T-helper 2 cell treated with Interferon-gamma antibody and Interleukin-4, amounts not matched to agents 100 ng/mL and 5 ng/mL, for 36 hours (primary cell): ENCODE results near the gene CEMIP. TPM values are rescaled to one million over a fixed set of nuclear protein-coding genes. Genes with fewer than 3 reads are reported as not detected.

Experiments
- intact Hi-C: fragments of 100-400 bp; cut with micrococcal nuclease; formaldehyde crosslinking; loops from one replicate; pipeline ENCODE4 v1.15.1; 2023
- total RNA-seq: library from RNA; stranded (reverse); gene quantifications from 2 replicates; pipeline ENCODE4 v1.2.3, GENCODE V29; 2022

CEMIP gene
- total RNA-seq, 1 donor from 2014 or later = 0.91 TPM

DNA sequence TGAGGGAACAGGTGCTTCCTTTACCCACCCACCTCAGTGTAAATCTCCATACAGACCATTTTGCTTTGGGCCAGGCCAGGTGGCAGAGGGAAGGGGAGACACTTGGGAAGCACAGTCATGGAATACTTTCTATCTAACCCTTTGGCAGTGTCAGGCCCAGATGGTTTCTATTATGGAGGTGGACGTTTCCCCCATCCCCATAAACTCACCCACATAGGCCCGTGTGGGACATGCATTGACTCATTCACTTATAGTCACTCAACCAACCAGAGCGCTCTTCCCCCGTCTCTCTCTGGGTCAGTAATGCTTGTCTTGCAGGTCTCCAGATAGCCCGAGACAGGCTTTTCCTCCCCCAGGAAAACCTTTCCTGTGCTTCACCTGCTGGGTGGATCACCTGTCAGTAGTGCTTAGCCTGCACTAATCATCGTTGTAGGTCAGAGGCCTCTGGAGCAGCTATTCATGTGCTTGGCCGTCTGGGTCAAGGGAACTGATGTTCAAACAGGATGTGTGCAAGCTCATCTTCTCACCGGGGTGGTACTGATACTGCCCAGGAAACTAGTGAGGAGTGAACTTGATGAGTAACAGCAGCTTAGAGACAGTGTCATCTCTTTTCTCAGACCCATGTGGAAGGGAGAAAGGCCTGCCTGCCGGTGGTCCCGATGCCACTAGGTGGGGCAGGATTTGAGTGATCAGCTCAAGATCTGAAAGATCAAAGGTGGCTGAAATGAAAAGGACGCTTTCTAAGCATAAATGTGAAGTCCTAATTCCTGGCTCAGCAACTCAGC is 67.1 kb downstream of the CEMIP start:
- intact Hi-C loops = no loop called here

DNA sequence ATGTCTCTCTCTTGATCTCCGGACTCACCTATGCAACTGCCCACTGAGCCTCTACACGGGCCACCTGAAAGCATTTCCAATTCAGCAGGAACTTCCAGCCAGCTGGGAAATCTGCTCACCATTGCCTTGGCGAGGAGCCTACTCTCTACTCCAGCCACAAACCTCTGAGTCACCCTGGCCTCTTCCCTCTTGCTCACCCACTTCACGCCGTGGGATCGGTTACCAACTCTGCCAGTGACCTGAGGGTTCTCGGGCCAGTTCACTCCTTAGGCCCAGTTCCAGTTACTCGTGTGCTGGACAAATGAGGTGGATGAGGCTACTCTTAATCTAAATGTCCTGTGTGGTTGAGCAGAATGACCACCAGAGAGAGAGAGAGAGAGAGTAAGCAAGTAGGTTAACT is 70.1 kb downstream of the CEMIP start:
- intact Hi-C loops = no loop called here

DNA sequence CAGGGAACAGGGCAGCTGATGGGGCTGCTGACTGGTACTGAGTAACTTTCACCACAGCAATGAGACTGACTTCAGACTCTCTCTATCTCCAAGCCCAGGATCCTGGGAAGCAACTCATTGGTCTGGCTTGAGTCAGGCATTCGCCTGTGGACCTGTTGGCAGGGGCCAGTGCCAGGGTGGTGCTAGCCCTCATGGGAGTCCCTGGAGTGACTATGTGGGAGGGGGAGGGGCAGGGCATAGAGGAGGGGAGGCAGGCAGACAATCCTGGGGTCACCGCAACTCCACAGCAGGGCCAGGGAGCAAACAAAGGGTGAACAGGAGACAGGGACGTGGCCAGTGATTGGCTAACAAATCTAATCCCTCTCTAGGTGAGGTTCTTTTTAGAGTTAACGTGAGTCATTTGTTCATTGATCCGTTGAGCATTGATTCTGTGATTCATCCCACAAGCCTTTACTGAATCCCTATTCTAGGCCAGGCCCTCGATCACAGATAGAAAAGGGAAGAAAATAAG is 71.8 kb downstream of the CEMIP start:
- intact Hi-C loops = no loop called here

- intact Hi-C loops = no loop called here
These were observed 73.5 kb downstream of the CEMIP start for GRCh38 chr15:80852676-80853075.

DNA sequence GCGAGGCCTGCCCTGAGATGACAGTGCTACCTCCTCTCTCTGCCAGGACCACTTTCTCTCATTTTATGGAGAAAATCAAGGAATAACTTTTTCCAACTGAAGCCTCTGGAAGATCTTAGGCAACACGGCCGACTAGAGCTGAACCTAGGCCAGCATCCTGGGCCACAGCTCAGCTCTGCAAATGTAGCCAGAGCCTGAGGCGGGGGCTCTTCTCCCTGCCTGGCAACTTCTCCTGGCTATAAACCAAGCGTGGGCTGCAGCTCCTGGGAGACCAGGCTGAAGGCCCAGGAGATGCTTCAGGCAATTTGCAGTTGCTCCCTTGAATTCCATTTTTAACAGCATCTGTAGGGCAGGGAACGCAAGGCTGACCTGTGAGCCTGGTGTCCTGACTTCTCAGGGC is 74.9 kb downstream of the CEMIP start:
- intact Hi-C loops = no loop called here

GRCh38 chr15:80855206-80855605 is 76.0 kb downstream of the CEMIP start:
- intact Hi-C loops = no loop called here

DNA sequence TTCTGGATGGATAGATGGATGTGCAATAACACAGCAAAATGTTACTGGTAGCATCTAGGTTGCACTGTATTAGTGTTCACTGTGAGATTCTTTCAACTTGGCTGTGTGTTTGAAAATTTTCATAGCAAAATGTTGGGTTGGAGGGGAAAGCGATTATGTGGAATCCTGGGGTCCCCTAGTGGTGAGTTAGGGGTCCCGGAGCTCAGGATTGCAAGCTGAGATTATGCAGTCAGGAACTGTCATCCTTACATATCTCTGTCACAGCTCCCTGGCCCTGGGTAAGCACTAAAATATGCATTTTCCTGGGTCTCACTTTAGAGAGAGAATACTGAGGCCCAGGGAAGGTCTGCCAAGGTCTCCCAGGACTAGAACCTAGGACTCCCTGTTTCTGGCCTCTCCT is 77.2 kb downstream of the CEMIP start:
- intact Hi-C loops = no loop called here

DNA sequence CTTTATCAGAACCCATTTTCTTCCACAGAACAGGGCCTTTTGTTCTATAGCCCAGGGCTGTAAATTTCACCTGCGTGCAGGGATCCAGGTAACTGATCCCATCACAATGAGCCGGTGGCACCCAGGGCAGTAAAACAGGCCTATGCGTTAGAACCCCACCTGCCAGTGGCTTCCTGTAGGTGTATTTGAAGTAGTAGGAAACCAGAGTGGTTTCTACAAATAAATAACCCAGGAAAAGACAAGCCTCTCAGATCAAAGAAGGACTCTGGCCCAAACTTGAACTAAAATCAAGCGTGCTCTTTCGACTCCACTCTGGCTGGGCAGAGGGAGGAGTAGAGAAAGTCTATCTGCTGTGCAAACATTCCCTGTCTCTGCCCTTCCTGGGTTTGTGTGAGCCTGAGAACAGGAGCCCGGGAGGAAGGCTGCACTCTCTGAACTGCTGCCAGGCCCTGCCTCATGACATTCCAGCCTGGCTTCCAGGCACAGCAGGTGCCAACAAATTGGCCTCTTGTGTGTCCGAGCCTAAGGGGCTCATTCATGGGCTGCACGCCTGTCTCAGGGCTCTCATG is 77.7 kb downstream of the CEMIP start:
- intact Hi-C loops = no loop called here

- intact Hi-C loops = no loop called here
These were observed 82.6 kb downstream of the CEMIP start for GRCh38 chr15:80861731-80862170.

DNA sequence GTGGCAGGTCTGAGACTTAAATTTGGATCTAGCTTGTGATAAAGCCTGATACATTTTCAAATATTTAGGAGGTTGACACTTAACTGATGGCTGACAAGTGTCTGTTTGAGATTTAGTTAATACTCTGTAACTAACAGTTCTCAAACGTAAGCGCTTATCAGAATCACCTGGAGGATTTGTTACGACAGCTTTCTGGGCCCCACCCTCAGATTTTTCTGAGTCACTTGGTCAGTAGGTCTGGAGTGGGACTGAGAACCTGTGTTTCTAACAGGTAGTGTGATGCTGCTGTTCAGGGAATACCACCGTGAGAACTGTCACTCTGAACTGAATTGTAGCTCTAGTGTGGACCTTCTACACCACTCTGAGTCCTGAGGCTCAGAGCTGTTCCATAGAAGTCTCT is 85.5 kb downstream of the CEMIP start:
- intact Hi-C loops = no loop called here

DNA sequence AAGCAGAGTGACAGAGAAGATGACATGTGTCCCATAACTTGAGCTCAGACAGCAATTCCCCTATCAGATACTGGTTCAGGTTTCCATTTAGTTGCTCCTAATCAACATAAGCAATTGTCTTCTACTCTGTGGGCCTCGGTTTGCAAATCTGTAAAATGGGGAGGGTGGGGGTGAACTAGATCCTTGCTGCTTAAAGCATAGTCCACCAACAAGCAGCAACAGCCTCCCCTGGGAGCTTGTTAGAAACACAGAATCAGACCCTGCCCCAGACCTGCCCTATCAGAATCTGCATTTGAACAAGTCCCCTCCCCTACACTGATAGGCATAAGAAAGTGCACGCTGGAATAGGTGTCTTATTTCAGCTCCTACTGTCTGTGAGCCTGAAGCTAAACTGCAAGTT is 87.8 kb downstream of the CEMIP start:
- intact Hi-C loops = no loop called here

DNA sequence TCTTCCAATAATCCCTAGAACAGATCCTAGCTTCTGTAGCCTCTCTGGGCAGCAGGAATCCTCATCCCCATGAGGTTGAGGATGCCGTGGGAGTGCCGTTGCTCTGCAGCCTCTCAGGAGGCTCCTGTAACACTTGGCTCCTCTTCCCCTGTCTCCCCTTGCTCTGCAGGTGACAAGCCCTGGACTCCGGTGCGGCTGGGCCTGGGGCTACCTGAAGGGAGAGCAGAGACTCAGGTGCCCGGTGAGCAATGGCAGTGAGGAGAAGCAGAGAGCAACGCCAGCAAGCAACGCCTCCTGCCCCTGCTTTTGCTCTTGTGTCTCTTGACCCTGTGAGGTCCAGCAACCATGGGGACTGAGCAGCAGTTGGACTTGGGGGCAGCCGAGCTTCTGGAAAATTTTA is 91.2 kb downstream of the CEMIP start:
- intact Hi-C loops = no loop called here

DNA sequence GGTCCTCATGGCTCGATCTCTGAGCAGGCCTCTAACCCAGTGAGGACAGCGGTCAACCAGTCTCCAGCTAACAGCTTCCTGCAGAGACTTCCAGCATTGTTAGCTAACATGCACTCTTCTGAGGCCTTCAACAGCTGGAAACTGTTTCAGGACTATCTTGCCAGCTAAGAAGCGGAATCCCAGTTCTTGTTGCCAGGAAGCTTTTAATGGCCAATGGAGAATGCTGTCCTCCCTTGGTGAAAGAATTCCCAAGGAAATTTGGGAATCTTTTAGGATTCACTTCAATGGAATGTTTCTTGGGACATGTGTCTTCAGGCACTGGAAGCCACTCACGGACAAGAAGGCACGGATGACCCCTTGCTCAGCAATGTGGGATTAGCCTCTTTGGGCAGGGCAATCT is 91.7 kb downstream of the CEMIP start:
- intact Hi-C loops = no loop called here

DNA sequence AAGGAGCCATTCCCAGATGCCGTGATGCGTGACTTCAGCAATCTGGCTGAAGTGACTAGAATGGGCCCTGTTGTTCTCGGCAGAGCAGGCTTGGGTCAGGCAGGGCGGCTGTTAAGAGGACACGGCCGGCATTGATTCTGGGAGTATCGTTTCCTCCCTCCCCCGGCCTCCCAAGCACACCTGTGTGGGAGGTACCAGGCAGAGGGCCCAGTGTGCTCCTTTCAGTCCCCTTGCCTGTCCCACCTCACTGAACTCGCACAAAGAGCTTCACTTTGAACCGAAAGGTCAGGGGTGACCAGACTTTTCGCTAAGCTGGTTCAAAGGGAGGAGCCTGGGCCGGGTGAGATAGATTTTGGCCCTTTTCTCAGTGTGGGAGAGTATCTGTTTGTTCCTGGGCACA is 92.7 kb downstream of the CEMIP start:
- intact Hi-C loops = no loop called here

- intact Hi-C loops = no loop called here
These were observed 94.3 kb downstream of the CEMIP start for GRCh38 chr15:80873366-80873952.

GRCh38 chr15:80875568-80876347 is 96.6 kb downstream of the CEMIP start:
- intact Hi-C loops = no loop called here

DNA sequence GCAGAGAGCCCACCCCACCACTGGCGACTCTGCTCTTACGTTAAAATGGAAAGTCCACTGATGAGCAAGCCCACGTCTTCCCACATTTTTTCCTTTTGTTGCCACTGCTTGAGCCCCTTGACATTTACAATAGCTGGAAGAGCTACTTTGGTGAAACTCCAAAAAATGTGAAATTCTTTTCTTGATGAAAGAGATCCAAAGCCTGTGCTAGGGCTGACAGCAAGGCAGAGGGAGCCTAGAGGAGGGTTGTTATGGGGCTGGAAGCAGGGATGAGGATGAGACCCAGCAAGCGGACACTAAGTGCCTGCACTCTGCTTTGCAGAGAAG is 97.1 kb downstream of the CEMIP start:
- intact Hi-C loops = no loop called here

DNA sequence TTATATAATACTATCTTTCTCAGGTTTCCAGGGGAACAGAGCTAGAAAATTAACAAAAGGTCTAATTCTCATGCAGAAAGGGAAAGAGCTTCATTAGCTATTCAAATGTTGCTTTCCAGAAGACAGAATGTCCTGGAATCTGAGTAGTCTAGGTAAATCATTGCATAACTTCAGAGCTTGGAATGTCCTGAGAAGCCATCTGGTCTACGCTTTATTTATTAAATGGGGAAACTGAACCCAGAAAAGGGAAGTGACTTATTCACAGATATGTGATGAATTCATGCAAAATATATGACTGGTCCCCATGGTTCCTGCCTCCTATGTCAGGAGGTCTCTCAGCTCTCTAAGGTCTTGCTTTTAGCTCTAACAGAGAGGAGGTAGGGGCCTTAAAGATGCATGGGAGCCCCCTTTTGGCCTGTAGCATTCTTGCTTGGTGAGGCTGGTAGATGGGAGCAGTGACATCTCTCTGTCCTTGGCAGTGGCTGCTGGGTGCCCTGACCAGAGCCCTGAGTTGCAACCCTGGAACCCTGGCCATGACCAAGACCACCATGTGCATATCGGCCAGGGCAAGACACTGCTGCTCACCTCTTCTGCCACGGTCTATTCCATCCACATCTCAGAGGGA is 99.2 kb downstream of the CEMIP start:
- intact Hi-C loops = no loop called here

DNA sequence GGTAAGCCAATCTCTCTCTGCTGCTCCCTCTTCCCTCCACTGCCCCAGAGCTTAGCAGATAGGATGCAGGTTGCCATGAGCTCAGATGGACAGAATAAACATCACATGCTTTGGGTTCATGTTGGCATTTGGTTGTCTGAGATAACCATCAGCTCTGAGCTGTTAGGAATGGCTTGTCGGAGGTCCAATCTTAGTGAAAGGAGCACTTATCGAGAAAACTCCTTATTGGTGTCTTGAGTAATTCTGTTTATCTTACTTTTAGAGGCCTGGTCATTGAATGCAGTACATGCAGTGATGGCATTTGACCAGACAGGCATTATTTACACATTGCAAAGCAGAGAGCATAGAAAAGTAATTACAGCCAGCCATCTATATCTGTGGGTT is 99.7 kb downstream of the CEMIP start:
- intact Hi-C loops = no loop called here

GRCh38 chr15:80880086-80880485 is 100.9 kb downstream of the CEMIP start:
- intact Hi-C loops = no loop called here

- intact Hi-C loops = no loop called here
These were observed 104.5 kb downstream of the CEMIP start for GRCh38 chr15:80883641-80884040.
